Astrocyte of the cerebellum (primary cell): ENCODE measurements around the gene CDC45.

Source experiments
- DNase-seq: peaks from one replicate; pipeline ENCODE4 v3.0.0-alpha.2; 2011; ENCODE audit warnings: low read depth
- H3K4me3 ChIP-seq: 2 replicates; pipeline ENCODE4 v1.5.1; 2011; ENCODE audit warnings: mild to moderate bottlenecking, low read depth, low read length, moderate library complexity
- in situ Hi-C: cut with HindIII; loops from 2 replicates; pipeline ENCODE4 v1.10.0; 2017; ENCODE audit warnings: low sequenced_read_pairs
- TF ChIP-seq, protein P1 (sequence below): IDR thresholded peaks from 2 replicates; pipeline ENCODE4 v1.5.1; 2012; ENCODE audit warnings: low read length, low read depth, moderate library complexity, mild to moderate bottlenecking; ENCODE audit errors: missing control alignments

Gene CDC45

DNA sequence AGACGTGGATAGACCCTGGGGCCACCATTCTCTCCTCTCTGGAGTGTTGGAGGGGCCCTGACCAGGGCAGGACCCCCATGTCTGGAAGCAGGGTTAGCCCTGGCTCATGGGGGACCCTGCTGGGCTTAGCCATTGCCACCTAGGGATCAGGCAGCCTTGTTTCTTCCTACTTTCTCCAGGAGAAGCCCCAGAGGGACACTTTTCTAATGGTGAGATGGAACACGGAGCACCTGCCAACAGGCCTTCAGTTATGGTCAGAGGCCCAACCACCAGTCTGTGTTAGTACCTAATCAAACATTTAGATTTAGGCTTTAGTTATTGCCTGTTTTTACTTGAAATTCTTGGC, 30.3 kb upstream of the CDC45 start:
- no peak overlapping the region for H3K4me3 ChIP-seq
- in situ Hi-C loops = no loop called here
- TF ChIP-seq, protein P1, sequence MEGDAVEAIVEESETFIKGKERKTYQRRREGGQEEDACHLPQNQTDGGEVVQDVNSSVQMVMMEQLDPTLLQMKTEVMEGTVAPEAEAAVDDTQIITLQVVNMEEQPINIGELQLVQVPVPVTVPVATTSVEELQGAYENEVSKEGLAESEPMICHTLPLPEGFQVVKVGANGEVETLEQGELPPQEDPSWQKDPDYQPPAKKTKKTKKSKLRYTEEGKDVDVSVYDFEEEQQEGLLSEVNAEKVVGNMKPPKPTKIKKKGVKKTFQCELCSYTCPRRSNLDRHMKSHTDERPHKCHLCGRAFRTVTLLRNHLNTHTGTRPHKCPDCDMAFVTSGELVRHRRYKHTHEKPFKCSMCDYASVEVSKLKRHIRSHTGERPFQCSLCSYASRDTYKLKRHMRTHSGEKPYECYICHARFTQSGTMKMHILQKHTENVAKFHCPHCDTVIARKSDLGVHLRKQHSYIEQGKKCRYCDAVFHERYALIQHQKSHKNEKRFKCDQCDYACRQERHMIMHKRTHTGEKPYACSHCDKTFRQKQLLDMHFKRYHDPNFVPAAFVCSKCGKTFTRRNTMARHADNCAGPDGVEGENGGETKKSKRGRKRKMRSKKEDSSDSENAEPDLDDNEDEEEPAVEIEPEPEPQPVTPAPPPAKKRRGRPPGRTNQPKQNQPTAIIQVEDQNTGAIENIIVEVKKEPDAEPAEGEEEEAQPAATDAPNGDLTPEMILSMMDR = no peak
- no peak for DNase-seq

DNA sequence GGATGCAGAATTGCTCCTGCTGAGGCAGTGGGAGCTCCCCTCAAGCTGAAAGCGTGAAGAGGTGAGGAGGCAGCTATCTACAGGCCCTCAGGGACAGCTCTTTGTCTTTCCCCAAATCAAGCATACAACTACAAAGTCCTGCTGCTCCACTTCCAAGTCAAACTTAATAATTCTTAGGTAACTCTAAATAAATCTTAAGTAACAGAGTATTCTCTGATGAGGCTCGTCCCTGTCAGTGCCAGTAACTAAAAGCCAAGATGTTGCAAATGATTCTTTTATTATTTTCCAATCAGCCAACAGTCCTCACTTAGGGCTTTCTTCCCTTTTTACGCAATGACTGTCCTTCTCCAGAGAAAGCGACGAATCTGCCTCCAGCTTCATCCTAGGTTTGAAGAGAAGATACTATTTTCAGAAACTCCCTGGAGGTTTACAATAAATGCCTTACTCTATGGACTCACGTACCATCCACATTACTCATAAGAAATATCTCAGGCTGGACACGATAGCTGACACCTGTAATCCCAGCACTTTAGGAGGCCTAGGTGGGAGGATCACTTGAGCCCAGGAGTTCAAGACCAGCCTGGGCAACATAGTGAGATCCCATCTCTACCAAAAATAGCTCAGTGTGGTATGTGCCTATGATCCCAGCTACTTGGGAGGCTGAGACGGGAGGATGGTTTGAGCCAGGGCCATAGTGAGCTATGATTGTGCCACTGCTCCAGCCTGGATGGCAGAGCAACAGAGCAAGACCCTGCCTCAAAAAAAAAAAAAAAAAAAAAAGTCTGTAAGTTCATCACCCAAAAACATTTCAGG, 29.2 kb upstream of the CDC45 start:
- in situ Hi-C loops = no loop called here
- DNase-seq = no peak
- H3K4me3 ChIP-seq = no peak overlapping the region
- TF ChIP-seq, protein P1 = no peak

DNA sequence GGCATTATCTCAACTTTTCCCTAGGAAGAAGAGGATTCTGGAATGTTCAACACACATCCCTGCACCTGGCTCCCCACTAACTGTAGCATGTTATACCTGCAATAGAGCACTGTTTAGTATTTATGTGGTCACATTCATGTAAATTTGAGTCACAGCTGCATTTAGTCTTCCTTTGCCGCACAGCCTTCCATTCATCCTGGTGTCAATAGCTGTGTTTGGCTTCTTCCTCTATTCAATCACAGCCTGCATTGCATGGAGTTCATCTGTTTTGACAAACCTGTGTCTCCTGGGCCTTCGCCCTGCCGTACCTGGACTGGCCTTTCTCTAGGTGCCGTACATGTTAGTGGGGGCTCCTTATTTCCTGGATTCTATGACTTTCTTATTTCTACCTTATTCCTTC, 28.1 kb upstream of the CDC45 start:
- H3K4me3 ChIP-seq = no peak overlapping the region
- DNase-seq = no peak
- in situ Hi-C loops = no loop called here
- TF ChIP-seq, protein P1 = no peak

DNA sequence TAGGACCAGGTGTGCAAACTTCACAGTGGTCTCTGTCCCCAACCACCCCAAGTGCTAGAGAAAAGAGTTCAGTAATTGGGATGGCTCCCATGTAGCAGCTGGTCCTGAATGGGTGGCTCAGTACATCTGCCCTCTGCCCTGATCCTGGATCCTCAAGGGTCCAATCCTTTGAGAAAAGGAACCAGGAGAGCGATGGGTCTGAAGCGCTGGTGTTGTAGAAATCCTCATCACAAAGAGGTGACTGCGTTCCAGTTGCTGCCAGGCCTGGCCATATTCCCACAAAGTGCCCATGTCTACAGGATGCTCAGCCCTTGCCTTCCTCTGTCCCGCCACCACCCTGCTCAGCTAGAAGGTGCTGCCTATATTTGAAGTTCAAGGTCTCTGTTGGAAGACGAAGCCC, 26.0 kb upstream of the CDC45 start:
- H3K4me3 ChIP-seq = no peak overlapping the region
- no peak for DNase-seq
- in situ Hi-C loops = no loop called here
- TF ChIP-seq, protein P1 = no peak

DNA sequence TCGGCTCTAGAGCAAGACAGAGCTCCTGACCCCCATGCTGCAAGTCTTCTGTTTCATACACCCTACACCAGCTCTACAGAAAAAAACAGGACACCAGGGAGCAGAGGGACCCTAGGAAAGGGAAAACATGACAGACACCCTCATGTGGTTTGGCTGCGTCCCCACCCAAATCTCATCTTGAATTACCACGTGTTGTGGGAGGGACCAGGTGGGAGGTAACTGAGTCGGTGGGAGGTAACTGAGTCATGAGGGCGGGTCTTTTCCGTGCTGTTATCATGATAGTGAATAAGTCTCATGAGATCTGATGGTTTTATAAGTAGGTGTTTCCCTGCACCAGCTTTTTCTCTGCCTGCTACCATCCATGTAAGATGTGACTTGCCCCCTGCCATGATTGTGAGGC, 25.6 kb upstream of the CDC45 start:
- in situ Hi-C loops = no loop called here
- TF ChIP-seq, protein P1 = no peak
- H3K4me3 ChIP-seq = no peak overlapping the region
- no peak for DNase-seq

DNA sequence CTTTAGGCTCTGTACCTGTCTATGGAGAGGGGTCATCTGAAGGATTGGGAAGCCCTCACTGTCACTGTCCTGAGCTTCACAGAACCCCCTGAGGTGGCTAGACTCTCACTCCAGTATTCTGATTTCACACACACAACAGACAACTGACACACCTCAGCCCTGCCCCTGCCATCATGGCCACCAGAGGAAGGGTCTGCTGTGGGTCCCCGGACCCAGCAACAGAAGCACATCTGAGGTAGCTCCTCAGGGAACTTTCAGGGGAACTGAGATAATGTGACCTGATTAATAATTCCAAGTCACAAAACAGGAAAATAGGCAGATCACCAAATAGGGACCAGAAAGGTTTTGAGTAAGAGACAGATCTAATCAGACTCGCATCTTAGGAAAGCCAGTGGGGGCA, 24.7 kb upstream of the CDC45 start:
- H3K4me3 ChIP-seq = no peak overlapping the region
- no peak for DNase-seq
- in situ Hi-C loops = no loop called here
- TF ChIP-seq, protein P1 = no peak
